SIG-M5 (cell line): ENCODE data around the gene FLVCR2.

Source experiments
- DNase-seq: peaks from one replicate; lab custom pipeline; 2025; lab: John Stamatoyannopoulos, UW

FLVCR2 gene

GRCh38 chr14:75554482-75554881 lies 23.9 kb upstream of the FLVCR2 start:
- DNase-seq, result no peak

DNA sequence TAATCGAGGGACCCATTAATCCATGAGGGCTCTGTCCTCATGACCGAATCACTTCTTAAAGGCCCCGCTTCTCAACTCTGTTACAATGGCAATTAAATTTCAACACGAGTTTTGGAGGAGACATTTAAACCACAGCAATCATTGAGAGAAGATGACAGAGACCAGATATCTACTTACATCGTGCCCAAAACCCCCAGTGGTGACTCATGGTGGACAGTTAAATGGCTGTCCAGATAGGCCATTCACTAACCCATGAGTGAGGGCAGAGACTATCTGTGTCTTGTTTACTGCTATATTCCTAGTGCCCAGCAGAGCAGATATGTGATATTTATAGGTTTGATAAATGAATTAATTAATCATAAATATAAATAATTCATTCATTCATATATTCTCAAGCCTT lies 20.0 kb upstream of the FLVCR2 start:
- DNase-seq, result no peak

DNA sequence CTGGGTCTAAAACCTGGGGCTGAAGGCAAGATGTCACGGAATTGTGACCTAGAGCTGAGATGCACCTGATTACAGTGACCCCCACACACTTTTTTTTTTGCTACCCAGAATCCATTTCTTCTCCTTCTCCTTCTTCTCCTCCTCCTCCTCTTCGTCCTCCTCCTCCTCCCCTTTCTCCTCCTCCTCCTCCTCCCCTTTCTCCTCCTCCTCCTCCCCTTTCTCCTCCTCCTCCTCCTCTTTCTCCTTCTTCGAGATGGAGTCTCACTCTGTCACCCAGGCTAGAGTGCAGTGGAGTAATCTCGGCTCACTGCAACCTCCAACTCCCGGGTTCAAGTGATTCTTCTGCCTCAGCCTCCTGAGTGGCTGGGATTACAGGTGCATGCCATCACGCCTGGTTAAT lies 19.4 kb upstream of the FLVCR2 start:
- no peak for DNase-seq

DNA sequence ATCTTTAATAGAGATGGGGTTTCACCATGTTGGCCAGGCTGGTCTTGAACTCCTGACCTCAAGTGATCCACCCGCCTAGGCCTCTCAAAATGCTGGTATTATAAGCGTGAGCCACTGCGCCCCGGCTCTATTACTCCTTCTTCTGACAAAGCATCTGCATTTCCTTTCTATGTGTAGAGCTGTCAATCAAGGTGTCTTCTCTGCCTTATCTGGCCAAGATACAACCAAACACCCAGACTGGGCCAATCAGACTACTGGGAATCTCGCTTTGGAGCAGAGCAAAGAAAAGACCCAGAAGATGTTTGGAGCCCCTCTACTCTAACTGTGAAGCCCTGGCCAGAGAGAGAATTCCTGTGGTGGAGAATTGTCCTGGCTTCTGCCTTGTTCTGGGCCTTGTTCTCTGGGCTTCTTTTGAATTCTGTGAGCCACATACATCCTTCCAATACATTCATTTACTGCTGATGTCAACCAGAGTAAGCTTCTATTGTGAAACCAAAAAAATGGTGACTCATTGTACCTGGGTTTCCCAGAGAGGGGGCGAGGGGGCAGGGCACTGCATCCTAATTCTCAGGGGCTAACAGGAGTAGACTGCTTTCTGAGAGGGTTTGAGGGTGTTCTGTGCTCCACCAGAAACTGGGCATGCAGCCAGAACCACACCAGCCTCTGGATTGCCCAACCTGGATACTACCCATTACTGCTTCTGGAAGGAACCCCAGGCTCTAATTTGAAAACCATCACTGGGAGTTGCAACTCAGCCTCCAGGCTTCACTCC lies 18.8 kb upstream of the FLVCR2 start:
- DNase-seq, result no peak

GRCh38 chr14:75561013-75561432 lies 17.4 kb upstream of the FLVCR2 start:
- no peak for DNase-seq

DNA sequence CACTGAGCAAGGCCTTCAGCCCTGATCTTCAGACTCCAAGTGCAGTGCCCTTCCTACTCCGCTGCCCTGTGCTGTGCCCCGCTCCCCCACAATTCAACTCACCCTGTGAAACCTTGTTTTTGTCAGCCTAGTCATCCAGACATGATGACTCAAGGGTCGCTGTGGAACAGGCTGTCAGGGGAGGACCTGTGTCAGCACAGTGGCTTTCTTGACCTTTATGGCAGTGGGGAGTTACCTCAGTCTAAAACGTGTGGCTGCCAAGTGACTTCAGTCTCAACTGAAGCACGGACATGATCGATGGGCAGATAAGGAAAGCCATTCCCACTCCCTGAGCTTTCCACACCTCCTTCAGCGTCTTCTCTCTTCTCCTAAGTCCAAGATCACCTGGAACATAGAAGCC lies 16.3 kb upstream of the FLVCR2 start:
- DNase-seq, result no peak

GRCh38 chr14:75562489-75562888 lies 15.9 kb upstream of the FLVCR2 start:
- DNase-seq, result no peak

DNA sequence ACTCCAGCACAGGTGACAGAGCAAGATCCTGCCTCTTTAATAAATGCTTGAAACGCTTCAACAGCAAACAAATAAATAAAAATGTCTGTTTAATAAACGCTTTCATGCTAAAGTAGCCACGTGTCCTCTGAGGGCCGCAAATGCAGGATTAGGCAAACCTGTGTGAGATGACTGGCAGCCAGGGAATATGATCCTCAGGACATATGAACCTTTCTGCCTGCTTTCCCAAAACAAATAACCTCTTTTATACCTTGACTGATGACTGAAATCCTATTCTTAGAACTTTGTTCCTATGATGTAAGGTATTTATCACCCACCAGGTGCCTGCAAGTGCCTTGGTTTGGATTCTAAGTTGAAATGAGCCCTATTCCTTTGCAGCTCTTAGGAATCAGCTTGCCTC lies 14.5 kb upstream of the FLVCR2 start:
- no peak for DNase-seq

DNA sequence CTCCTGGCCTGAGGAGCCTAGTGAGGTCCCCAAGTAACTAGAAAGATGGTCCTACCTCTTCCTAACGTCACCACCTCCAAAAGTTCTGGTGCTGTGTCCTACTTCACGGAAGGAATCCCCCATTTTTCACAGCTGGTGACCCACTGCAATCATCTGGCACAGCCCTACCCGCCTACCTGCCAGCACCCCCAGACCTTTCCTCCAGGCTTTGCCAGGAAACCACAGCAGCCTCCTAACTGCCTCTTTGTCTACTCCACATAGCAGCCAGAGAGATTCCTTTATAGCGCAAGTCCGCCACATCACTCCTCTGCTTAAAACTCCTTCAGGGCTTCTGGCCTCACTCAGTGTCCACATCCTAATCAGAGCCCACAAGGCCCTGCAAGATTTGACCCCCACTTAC lies 13.4 kb upstream of the FLVCR2 start:
- no peak for DNase-seq

GRCh38 chr14:75566321-75566720 lies 12.1 kb upstream of the FLVCR2 start:
- no peak for DNase-seq

- DNase-seq, result no peak
Measured at GRCh38 chr14:75566752-75567151, 11.7 kb upstream of the FLVCR2 start.

GRCh38 chr14:75568140-75568539 lies 10.3 kb upstream of the FLVCR2 start:
- no peak for DNase-seq

DNA sequence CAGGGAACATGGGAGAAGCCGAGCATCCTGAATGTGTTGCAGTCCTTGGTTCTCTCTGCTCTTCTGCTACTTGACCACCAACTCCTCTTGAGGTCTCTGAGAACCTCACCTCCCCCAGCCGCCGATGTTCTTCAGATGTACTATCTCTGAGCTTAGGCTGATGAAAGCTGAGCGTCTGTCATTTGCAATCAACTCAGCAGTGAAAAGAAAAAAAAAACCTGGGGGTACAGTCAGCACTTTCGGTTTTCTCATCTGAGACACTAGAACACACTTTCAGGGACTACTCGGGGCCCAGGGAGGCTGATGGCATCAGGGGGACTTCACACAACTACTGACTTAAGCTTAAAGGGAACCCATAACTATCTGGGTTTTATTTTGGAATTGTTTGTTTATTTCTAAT lies 9.6 kb upstream of the FLVCR2 start:
- no peak for DNase-seq

DNA sequence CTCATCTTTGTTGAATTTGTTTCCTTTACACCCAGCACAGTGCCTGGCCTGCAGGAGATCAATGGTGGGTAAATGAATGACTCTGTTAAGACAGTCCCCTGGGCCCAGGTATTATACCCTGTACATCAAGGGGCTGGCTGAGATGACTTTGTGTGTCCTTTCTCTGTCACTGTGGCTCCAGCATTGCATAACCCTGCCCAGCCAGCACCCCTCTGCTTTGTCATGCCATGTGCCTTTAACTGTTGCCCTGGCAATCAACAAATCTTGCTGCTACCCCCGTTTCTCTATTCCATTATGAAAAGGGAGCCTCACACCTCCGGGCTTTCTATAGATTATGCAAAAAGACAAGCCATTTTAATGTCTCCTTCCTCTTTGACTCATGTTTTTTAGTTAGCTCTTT lies 7.6 kb upstream of the FLVCR2 start:
- DNase-seq, result no peak

- DNase-seq, result no peak
Measured at GRCh38 chr14:75572104-75572503, 6.3 kb upstream of the FLVCR2 start.

DNA sequence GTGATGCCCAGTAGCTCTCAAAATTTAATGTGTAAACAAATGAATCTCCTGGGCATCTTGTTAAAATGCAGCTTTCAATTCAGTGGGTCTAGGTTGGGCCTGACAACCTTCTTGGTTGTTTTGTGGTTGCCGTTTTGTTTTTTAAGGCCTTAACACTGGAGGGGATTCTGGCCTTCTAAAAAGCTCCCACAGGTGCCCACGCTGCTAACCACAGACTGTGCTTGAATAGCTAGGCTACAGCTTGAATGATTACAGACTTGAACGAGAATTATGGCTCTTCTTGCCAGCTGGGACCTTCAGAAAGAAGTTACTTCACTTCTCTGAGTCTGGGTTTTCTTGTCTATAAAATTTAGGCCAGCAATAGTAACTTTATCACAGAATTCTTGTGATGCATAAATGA lies 1.3 kb upstream of the FLVCR2 start:
- no peak for DNase-seq

GRCh38 chr14:75577729-75578101 lies 705 bp upstream of the FLVCR2 start:
- peak; percentile 10 for DNase-seq

- no peak for DNase-seq
Measured at GRCh38 chr14:75578786-75579337, 442 bp downstream of the FLVCR2 start.

DNA sequence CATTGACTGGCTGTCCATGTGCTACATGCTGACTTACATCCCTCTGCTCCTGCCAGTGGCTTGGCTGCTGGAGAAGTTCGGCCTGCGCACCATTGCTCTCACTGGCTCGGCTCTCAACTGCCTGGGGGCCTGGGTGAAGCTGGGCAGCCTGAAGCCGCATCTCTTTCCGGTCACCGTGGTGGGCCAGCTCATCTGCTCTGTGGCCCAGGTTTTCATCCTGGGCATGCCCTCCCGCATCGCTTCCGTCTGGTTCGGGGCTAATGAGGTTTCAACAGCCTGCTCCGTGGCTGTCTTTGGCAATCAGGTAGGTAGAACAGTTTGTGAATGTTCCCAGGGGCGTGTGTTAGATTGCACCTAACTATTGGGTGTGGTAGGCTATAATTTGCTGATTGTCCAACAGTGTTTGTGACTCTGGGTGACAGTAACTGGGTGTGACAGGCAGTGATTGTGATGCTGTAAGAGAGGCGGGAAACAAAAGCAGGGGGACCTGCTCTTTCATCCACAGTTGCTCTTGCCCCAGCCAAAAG lies 981 bp downstream of the FLVCR2 start:
- DNase-seq, result no peak

- no peak for DNase-seq
Measured at GRCh38 chr14:75579882-75580281, 1.5 kb downstream of the FLVCR2 start.

- no peak for DNase-seq
Measured at GRCh38 chr14:75587388-75587787, 9.0 kb downstream of the FLVCR2 start.

DNA sequence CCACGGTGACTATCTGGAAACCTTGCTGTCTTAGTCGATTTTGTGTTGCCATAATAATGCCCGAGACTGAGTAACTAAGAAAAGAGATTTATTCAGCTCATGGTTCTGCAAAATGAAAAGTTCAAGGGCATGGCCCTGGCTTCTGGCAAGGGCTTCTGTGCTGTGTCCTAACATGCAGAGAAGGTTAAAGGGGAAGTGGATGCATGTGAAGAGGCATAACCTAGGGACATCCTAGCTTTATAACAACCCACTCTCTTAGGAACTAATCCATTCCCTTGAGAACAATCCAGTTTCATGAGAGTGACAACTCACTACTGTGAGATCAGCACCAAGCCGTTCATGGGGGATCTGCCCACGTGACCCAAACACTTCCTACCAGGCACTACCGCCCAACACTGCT lies 11.5 kb downstream of the FLVCR2 start:
- no peak for DNase-seq

- DNase-seq, result no peak
Measured at GRCh38 chr14:75591331-75591946, 13.0 kb downstream of the FLVCR2 start.
